ENCODE data around the gene POC5.
"Not testable (repeated sequence)": the region's sequence is repeated elsewhere in the genome, so short reads cannot be mapped to it uniquely, and the experiment has no call there.

POC5 gene

DNA sequence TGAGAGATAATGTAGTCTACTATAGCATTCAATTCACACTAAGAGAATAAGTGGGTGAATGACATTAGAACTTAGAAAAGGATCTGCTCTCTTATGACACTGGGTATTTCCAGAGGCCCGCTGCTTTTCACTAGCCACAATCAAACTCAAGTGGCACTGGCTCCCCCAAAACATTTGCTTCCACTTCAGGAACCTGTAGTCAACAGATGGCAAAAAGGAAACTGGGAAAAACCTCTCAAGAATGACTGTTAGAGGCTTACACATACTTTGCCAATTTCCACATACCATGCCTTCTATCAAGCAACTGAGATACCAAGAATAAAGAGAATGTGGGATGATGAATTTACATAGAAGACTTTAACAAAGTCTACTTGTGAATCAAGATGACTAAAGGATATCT lies 11.2 kb downstream of the POC5 start:
- DNase-seq (ENCODE audit: low read depth in 2 of 2), result no peak

DNA sequence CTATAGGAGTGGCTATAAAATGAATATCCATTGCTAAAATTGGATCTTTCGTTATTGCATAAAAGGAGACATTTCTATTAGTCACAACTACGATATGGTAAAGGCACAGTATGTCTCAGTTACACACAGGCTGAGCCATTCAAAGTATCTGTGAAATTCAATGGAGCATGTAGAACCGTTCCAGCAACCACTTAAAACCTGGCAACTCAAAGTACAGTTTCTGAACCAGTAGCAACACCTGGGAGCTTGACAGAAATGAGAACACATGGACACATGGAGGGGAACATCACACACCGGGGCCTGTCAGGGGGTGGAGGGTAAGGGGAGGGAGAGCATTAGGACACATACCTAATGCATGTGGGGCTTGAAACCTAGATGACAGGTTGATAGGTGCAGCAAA lies 15.4 kb downstream of the POC5 start:
- no peak for DNase-seq (ENCODE audit: low read depth in 2 of 2)

DNA sequence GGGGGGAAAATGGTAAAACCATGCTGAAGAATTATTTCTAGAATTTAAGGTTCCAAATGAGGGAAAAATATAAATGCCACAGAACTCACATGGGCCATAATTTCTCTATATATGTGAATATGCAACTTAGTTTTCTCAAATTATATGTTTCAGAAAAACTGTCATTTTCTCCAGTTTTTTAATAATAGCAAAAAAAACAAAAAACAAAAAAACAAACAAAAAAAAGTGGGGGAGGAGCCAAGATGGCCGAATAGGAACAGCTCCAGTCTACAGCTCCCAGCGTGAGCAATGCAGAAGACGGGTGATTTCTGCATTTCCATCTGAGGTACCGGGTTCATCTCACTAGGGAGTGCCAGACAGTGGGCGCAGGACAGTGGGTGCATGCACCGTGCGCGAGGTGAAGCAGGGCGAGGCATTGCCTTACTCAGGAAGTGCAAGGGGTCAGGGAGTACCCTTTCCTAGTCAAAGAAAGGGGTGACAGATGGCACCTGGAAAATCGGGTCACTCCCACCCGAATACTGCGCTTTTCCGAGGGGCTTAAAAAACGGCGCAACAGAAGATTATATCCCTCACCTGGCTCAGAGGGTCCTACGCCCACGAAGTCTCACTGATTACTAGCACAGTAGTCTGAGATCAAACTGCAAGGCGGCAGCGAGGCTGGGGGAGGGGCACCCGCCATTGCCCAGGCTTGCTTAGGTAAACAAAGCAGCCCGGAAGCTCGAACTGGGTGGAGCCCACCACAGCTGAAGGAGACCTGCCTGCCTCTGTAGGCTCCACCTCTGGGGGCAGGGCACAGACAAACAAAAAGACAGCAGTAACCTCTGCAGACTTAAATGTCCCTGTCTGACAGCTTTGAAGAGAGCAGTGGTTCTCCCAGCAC lies 21.5 kb downstream of the POC5 start:
- not testable (repeated sequence) for DNase-seq (ENCODE audit: low read depth in 2 of 2)

DNA sequence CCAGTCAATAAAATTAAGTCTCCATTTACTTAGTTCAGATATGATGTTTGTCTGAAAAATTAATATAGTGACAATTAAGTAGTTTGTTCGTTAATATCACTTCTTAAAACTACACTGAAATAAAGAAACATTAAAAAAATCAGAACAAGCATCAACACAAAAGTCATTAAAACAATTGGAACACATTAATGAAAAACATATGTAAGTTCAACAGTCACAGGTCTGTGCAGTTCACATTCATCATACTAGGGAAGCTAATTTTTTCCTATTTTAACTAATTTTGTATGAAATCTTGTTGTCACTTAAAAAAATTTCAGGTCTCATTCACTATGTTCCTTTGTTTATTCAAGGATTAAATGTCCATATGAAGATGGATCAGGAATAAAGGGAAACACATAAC lies 22.5 kb downstream of the POC5 start:
- no peak for DNase-seq (ENCODE audit: low read depth in 2 of 2)

DNA sequence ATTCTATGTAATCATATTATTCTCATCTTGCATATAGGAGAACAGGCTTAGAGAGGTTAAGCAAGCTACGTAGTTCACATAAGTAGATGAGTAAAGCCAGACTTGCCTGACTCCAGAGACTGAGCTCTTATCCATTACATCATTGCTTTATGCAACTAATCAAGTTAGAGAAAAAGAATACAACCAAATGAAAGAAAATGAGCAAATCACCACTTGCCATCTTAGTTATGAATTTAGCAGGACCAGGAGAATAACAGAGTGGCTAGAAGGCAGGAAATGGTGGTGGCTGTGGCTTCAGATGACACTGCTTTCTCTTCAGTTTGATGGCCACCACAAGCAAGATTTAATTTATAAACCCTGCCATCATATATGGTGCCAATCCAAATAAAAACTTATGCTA lies 26.6 kb downstream of the POC5 start:
- DNase-seq (ENCODE audit: low read depth in 2 of 2), result no peak

DNA sequence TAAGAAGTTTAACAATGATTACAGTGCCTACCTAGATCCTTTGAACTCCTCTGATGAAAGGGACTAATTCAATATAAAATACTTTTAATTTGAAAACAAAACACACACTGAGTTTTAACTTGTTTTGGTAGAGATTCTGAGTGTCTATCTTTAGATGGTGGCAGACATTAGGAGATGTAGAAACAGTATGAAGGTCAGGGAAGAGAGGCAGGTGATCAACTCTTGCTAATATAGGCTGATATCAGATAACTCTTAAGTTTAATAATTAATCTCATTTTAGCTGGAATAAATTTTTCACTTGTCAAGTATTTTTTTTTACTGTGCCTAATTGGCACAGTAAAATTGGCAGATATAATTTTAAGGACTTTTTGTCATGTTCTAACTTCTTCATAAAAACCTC lies 30.8 kb downstream of the POC5 start:
- no peak for DNase-seq (ENCODE audit: low read depth in 2 of 2)

DNA sequence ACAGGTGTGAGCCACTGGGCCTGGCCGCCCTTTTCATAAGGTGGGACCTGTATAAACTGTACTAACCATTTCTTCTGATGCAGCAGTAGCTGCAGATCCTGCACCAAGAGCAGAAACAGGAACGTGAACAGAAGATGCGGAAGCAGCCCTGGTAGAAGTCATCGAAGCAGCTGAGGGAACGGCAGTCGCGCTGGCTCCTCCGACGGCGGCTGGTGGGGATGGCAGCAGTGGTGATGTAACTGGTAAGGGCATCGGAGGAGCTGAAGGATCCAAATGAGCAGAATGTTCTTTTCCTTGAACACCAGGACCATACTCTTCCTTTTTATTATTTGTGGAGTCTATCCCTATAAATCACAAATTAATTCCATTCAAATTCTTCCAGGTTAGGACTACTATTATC lies 32.1 kb downstream of the POC5 start:
- DNase-seq (ENCODE audit: low read depth in 2 of 2), result no peak

DNA sequence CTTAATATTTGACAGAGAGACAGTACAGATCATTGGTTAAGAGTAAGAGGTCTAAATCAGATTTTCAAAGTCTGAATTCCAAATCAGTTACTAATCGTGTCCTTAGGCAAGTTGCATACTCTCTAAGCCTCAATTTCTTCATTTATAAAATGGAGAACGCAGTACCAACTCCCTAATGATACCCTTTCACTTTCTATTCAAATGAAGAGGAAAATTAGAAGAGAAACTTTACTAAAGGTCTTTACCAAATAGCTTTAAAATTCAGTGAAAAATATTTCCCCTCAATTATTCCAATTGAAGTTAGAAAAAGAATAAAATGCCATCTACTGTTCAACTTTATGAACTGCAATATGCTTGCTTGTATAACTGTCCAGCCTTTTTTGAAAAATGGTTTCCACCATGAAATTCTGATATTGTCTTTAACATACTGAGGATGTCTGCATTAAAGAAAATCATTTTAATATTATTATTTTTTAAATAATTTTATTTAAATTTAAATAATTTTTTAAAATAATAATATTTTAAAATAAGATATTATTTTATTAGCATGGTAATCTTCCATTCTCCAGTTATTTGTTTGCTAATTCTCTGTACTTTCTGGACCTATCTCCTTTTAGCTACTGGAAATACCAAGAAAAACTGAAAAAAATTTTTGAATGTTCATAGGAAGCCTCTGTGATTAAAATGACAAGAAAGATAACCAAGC lies 36.0 kb downstream of the POC5 start:
- no peak for DNase-seq (ENCODE audit: low read depth in 2 of 2)

DNA sequence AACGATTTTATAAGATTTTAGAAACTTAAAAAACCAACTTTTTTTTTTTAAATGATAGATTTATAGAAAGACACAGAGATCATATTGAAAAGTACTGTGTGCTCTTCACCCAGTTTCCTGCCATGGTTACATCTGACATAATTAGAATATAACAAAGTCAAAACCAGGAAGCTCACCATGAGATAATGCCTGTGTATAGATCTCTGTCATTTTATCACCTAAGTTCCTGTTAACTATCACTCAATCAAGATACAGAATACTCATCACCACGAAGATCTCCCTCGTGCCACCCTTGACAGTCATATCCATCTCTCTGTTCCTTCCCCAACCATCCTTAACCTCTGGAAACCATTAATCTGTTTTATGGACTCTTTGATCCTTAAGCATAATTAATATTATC lies 39.1 kb downstream of the POC5 start:
- no peak for DNase-seq (ENCODE audit: low read depth in 2 of 2)

DNA sequence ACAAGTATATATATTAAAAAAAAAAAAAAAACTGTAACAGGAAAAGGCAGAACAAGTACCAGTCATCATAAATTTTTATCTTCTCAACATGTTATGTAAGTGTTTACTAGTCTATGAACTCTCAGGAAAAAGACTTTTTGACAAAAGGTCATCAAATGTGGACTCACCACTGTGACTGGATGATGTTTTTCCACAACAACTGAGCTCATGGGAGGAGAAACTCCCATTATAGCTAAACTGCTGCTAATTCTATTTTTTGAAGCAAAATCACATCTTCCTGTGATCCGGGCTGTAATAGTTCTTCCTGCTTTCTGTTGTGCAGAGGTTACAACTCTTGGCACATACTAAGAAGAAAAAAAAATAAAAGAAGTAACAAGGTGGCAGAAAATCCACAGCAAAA lies 39.6 kb downstream of the POC5 start:
- no peak for DNase-seq (ENCODE audit: low read depth in 2 of 2)

DNA sequence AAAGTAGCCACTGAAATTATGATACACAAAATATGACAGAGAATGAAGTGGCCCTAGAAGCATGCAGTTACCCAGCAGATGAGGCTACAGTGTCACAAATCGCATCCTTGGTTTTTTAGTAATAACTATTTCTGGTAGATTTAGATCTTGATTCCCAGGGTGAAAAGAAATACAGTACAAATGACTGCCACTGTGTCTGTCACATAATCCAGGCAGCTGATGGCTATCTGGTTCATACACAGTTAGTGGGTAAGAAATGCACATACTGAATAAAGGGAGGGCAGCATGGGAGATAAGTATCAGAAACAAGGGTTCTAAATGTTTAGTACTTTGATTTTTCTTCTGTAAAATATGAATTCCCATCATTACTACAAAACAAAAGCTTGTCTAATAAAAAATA lies 41.5 kb downstream of the POC5 start:
- DNase-seq (ENCODE audit: low read depth in 2 of 2), result no peak

DNA sequence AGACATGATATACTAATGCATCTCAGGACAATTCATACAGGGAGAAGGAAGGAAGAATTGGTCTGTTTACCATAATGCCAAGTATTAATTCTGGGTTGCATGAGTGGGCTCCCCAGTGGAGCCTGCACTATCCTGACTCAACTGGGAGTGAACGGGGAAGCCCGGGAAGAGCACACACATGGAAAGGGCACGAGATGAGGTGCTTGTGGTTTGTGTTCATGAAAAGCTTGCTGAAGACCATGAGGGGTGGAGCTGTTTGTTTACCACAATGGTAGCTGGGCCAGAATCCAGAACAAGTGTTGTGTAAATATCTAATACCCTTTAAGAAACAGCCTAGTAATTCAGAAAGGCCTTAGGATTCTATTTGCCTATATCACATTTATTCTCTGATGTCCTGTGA lies 44.6 kb downstream of the POC5 start:
- no peak for DNase-seq (ENCODE audit: low read depth in 2 of 2)

DNA sequence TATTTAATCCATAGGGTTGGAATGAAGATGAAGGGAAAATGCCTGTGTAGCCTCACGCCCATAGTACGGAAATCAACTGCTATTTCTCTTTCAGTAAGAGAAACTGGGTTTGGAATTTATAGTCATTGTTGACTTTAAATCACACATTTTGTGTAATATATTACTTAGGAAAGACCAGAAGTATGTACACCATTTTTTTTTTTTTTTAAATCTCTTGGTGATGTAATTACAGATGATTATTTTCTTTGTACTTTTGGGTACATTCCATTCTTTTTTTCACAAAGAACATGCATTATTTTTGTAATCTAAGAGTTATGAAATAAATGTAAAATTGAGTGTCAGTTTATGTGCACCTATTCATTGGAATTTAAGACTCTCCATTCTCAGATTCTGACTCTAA lies 45.7 kb downstream of the POC5 start:
- DNase-seq (ENCODE audit: low read depth in 2 of 2), result no peak

DNA sequence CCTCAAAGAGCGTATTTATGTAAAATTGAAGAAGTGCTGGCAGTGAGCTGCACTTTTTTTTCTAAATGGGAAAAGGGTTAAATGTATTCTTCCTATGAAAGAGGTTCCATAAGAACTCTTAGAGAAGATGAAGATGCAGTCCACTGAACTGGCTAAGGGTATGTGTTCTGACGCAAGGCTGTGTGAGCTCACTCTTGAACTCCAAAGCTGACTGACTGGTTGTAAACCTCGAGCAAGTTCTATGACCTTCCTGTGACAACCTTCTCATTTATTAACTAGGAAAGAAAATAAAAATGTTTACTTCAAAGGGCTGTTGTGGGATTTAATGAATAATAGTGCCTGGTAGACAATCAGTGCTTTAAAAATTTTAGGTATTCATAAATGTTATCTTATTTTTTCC lies 46.7 kb downstream of the POC5 start:
- DNase-seq (ENCODE audit: low read depth in 2 of 2), result no peak

DNA sequence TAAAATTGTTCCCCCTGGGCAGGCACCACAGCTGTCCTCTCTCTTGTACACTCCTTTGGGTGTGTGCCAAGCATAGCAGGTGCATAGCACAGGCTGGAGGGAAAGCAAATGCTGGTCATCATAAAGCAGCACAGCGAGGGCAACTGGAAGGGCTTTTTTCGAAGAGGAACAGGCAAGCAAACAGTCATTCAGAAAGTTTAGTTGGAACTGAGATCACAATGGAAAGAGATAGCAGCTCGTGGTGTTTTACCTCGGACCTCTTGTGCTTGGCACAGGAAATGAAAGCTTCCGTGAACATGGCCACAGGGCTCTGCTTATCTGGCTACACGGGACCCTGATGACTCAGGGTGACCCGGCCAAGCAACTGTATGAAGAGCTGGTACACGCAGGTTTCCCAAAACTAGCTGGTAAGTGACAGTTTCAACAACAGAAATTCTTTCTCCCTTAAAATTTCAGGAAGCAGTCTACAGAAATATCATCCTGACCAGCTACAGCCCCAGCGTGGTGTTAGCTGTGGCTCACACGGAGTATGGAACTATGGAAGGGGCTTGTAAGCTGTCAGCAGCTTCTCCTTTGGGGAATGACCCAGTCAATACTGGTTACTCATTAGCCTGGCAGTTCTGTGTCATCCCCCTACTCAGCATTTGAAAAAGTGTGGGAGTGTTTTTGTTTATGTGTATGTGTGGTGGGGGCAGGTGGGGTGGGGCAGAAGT lies 48.1 kb downstream of the POC5 start:
- DNase-seq (ENCODE audit: low read depth in 2 of 2), result peak; percentile 57 to 70

DNA sequence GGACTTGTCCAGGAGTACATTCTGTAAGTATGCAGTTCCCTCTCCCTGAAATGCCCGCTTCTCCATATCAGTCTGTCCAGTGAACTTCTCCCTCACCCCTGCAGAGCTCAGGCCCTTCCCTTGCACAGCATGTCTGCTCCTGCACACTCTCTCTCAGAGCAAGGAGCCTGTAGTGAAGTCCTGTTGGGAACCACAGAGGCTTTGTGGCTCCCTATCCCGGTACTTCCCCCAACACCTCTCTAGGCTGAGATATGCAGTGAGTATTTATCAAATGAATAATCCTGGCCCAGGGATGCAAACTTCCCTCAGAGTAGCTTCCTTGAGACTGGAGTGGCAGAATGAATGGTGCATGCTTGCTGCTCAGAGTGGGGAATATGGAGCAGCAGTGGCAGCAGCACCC lies 48.8 kb downstream of the POC5 start:
- no peak for DNase-seq (ENCODE audit: low read depth in 2 of 2)

DNA sequence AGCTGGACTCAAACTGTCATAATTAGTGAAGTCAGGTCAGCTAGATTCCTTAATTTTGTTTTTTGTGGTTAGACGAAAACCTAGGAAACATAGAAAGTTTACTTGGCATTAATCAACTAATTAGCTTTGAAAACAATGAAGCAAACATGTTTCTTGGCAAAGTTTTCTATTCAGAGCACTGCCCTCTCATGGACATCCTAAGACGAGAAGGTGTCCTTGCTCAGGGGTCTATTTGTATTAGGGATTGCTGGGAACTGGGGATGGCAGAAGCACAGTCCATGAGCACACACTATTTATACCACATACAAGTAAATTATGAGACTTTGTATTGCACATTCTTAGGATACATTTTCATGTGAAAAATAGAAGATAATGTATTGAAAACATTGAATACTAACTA lies 49.7 kb downstream of the POC5 start:
- DNase-seq (ENCODE audit: low read depth in 2 of 2), result no peak

DNA sequence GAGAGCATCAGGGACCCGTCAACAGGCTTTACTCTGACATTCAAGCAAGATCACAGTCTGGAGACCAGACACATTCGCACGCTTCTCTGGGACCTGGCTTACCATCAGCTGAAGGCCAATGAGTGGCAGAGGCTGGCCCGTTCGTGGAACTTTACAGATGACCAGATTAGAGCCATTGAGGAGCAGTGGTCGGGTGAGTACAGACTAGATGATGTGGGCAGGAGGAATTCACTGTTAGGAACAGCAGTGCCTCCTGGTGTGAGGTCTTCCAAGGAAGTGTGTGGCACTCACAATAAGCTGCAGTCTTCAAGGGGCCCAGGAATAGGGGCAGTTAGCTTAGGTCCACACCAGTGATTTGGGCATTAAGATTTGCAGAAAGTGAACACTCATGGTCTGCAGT lies 50.4 kb downstream of the POC5 start:
- DNase-seq (ENCODE audit: low read depth in 2 of 2), result no peak

DNA sequence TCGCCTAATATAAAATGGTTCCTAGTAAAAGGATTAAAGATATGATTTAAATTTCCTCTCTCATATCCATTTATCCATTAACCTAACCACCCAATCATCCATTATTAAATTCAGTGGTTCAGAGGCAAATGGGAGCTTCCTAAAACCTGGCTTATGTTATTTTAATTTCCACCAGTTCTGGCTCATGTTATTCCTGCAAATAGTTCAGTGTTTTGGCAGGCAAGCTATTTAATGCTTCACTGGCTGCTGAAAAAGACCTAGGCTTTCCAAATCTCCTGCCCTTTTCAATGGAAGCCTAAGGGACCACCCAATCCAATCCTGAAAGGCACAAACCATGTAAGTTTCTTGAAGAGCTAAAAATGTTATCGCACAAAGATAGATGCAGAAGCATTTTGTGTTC lies 52.3 kb downstream of the POC5 start:
- DNase-seq (ENCODE audit: low read depth in 2 of 2), result no peak

DNA sequence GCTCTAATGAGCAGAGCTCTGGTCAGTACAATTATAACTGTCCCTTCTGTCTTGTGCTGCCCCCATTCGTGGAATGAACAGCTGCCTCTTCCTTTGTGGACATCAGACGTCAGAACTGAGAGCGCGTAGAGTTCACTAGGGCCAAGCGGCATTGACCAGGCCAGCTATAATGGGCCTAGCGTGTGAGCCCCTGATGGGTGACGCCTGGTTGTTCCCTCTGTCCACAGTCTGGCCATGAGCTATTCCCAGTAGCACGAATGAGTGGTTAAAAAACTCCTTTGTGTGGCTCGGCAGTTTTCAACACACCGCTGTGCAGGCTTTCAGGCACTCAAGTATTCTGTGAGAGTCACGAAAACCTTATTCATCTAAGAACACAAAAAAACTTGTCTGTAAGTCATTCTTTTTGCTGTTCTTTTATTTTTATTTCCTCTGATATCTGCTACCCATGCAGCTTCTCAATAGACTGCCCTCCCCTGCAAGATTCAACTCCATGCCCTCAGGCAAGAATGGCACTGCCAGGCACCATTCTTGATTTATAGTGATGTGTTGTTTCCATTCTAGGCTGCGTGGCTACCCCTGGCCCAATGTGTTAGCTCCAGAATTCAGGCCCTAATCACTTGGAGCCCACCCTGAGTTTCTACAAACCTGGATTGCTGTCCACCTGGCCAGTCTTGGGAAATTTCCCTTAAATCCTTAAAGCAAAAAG lies 53.5 kb downstream of the POC5 start:
- DNase-seq (ENCODE audit: low read depth in 2 of 2), result no peak

DNA sequence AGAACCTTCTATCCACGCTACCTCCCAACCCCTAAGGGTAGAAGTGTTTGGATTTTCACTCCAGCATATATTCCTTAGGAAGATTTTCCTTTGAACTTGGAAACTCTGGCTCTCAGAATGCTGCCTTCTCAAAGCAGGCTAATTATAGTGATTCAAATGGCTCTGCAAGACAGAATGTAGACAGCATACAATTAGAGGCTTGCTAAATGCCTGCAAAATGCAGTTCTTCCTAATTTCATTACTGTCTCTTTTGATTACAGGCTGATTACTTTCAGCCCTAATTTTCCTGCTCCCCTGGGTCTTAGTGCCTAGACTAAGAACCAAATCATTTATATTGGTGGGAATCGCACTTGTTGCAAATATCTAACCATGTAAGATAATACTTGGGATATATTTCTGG lies 55.2 kb downstream of the POC5 start:
- DNase-seq (ENCODE audit: low read depth in 2 of 2), result no peak

Measured in stimulated activated CD8-positive, alpha-beta memory T cell treated with anti-CD3 and anti-CD28 coated beads, Interleukin-15, amount 100 ng/mL, for 48 hours (primary cell).